ENCODE data around the gene COL20A1. TPM values are rescaled to one million over a fixed set of nuclear protein-coding genes. Genes with fewer than 3 reads are reported as not detected.
A peak's percentile ranks its signal among the peaks of the same experiment; 100 is the strongest.

Gene COL20A1
- total and polyA plus RNA-seq, 2 donors (not counting 1 experiment from before 2014, with no cell fraction given): not detected

DNA sequence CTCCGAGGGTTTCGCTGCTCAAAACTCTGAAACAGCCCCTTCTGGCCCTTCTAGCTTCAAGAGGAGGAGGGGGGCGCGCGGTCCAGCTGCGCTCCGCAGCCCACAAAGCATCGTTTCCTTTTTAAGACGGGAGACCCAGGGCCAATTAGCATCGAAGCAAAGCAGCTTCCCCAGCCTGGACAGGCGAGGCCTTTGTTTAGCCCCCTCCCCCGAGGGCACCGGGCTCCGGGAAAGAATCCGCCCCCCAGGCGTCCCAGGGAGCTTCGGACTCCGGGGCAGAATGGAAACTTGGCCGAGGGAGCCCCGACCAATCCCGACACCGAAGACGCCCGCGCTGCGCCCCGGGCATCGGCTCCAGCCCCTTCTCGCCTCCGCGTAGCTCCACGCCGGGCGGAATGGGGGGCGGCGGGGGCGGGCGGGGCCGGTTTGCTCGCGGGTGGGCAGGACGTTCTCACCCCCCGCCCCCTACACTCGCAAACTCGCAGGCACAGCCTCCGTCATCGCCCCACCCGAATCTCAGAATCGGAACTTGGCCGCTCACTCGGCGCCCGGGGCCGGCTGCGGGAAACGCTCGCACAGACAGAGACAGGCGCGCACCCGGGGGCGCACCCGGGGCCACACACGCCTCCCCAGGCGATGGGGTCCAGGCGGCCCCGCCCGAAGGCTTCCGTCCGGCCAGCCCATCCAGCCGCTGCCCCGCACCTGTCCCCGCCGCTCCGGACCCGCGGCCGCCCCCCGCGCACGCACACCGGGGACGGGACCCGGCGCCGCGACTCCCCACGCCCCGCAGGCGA is 39.4 kb upstream of the COL20A1 start:
- DNase-seq (peak; percentile 20), ATAC-seq (ENCODE audit: low read depth) (no peak)
- Histone ChIP-seq H2AFZ (ENCODE audit: insufficient read depth, low read depth, low read length, poor library complexity, severe bottlenecking) (peak overlapping the region; percentile 22), H3K27me3 (replicated peaks in 1 of 4; ENCODE audit: control extremely low read depth in 1 of 4, control insufficient read depth in 3 of 4, insufficient read depth in 4 of 4, low read length in 3 of 4) (peaks cover 0 to 48% (median 14%) of the 10 kb centered on the region in 4 experiments), H3K27ac (ENCODE audit: low read length in 2 of 2) (no peak overlapping the region), H3K79me2 (ENCODE audit: control insufficient read depth, insufficient read depth, low read length) (no peaks in the 10 kb centered on the region), H3K4me2 (replicated peaks; ENCODE audit: low read depth, low read length, poor library complexity, severe bottlenecking) (peak overlapping the region; percentile 65), H4K20me1 (ENCODE audit: control insufficient read depth, insufficient read depth, low read length, poor library complexity, severe bottlenecking) (no peaks in the 10 kb centered on the region), H3K4me1 (ENCODE audit: control insufficient read depth in 2 of 2, insufficient read depth in 2 of 2, low read length in 2 of 2) (peaks cover 8 to 11% of the 10 kb centered on the region in 2 donors), H3K9ac (ENCODE audit: low read length) (peak overlapping the region; percentile 29), H3K4me3 (ENCODE audit: control extremely low read depth in 1 of 5, extremely low read depth in 1 of 5, insufficient read depth in 1 of 5, low read depth in 2 of 5, low read length in 4 of 5) (peak overlapping the region in 3 of 5 experiments; percentile 19 to 25 (median 23)), H3K36me3 (replicated peaks in 1 of 2; ENCODE audit: control extremely low read depth in 1 of 2, control insufficient read depth in 1 of 2, extremely low read depth in 1 of 2, insufficient read depth in 2 of 2, low read length in 1 of 2) (no peaks in the 10 kb centered on the region), H3K9me3 (ENCODE audit: control extremely low read depth in 1 of 3, control insufficient read depth in 2 of 3, insufficient read depth in 1 of 3, low read length in 2 of 3) (no peaks in the 10 kb centered on the region)
- WGBS (ENCODE audit: insufficient coverage): 5% methylated on average over 89 of the region's 89 CpGs
- no peak overlapping the region for H3K27ac Mint-ChIP-seq
- H3K4me3 Mint-ChIP-seq: peak overlapping the region; percentile 5
- CTCF ChIA-PET: no interaction called here
- intact Hi-C loops (cut with micrococcal nuclease): no loop called here
- TF ChIP-seq EZH2 (IDR thresholded peaks at IDR 0.05; ENCODE audit: borderline replicate concordance, insufficient read depth, low read depth, low read length, poor library complexity, severe bottlenecking) (no peak), CTCF (IDR thresholded peaks at IDR 0.05) (no peak)
- H3K4me1 Mint-ChIP-seq: peaks cover 10% of the 10 kb centered on the region
- H3K27me3 Mint-ChIP-seq: peaks cover 50% of the 10 kb centered on the region
- POLR2A ChIA-PET: no interaction called here
- no peaks in the 10 kb centered on the region for H3K9me3 Mint-ChIP-seq (ENCODE audit: insufficient read depth)

DNA sequence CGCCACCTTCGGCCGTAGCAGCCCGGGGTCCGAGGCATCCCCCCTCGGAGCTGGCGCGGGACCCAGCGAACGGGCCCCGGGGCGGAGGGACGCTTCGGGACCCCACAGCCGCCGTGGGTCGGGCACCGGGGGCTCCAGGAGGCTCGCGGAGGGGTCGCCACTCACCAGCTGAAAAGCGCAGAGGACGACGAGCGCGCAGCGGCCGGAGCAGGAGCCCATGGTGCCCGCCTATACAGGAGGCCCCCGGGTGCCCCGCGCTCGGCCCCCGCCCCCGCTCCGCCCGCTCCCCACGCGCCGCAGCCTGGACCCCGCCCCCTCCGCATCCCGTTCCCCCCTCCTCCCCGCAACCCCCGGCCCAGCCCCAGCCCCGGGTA is 38.8 kb upstream of the COL20A1 start, which contains the start of gene NKAIN4:
NKAIN4 (minus strand) TSS at position 232 of the 374 bp plus-strand sequence; CDS start at position 219, 13 bp downstream.
- H3K27me3 Mint-ChIP-seq: peaks cover 47% of the 10 kb centered on the region
- H3K4me2 ChIP-seq (replicated peaks; ENCODE audit: low read depth, low read length, poor library complexity, severe bottlenecking): peak within 1 kb of the TSS; percentile 65
- no peaks in the 10 kb centered on the region for H4K20me1 ChIP-seq (ENCODE audit: control insufficient read depth, insufficient read depth, low read length, poor library complexity, severe bottlenecking)
- ChIA-PET CTCF (no interaction called here), POLR2A (no interaction called here)
- H3K27ac Mint-ChIP-seq: no peak within 1 kb of the TSS
- H3K9me3 Mint-ChIP-seq (ENCODE audit: insufficient read depth): no peaks in the 10 kb centered on the region
- peaks cover 8 to 11% of the 10 kb centered on the region in 2 donors for H3K4me1 ChIP-seq (ENCODE audit: control insufficient read depth in 2 of 2, insufficient read depth in 2 of 2, low read length in 2 of 2)
- no peaks in the 10 kb centered on the region for H3K36me3 ChIP-seq (replicated peaks in 1 of 2; ENCODE audit: control extremely low read depth in 1 of 2, control insufficient read depth in 1 of 2, extremely low read depth in 1 of 2, insufficient read depth in 2 of 2, low read length in 1 of 2)
- DNase-seq (no peak), ATAC-seq (ENCODE audit: low read depth) (no peak)
- peak within 1 kb of the TSS; percentile 29 for H3K9ac ChIP-seq (ENCODE audit: low read length)
- H3K79me2 ChIP-seq (ENCODE audit: control insufficient read depth, insufficient read depth, low read length): no peaks in the 10 kb centered on the region
- H3K4me1 Mint-ChIP-seq: peaks cover 10% of the 10 kb centered on the region
- peaks cover 0 to 48% (median 14%) of the 10 kb centered on the region in 4 experiments for H3K27me3 ChIP-seq (replicated peaks in 1 of 4; ENCODE audit: control extremely low read depth in 1 of 4, control insufficient read depth in 3 of 4, insufficient read depth in 4 of 4, low read length in 3 of 4)
- intact Hi-C loops (cut with micrococcal nuclease): no loop called here
- no peak for TF ChIP-seq CTCF (IDR thresholded peaks at IDR 0.05)
- no peak for TF ChIP-seq EZH2 (IDR thresholded peaks at IDR 0.05; ENCODE audit: borderline replicate concordance, insufficient read depth, low read depth, low read length, poor library complexity, severe bottlenecking)
- H3K4me3 ChIP-seq (ENCODE audit: control extremely low read depth in 1 of 5, extremely low read depth in 1 of 5, insufficient read depth in 1 of 5, low read depth in 2 of 5, low read length in 4 of 5): peak within 1 kb of the TSS in 3 of 5 experiments; percentile 19 to 25 (median 23)
- peak within 1 kb of the TSS; percentile 55 for H3K4me3 Mint-ChIP-seq
- H2AFZ ChIP-seq (ENCODE audit: insufficient read depth, low read depth, low read length, poor library complexity, severe bottlenecking): peak within 1 kb of the TSS; percentile 22
- H3K9me3 ChIP-seq (ENCODE audit: control extremely low read depth in 1 of 3, control insufficient read depth in 2 of 3, insufficient read depth in 1 of 3, low read length in 2 of 3): no peaks in the 10 kb centered on the region
- 3% methylated on average over 30 of the region's 46 CpGs for WGBS (ENCODE audit: insufficient coverage)
- no peak within 1 kb of the TSS for H3K27ac ChIP-seq (ENCODE audit: low read length in 2 of 2)

All from B cell (primary cell).